HG02763 (cell line): ENCODE measurements around the gene SLC25A44.

Source experiments
- ATAC-seq: cut with Tn5 transposase; IDR thresholded peaks from one replicate; pipeline ENCODE4 v1.9.1; 2021; ENCODE audit warnings: mild to moderate bottlenecking, moderate library complexity; ENCODE audit not compliant: unreplicated experiment

SLC25A44 gene

DNA sequence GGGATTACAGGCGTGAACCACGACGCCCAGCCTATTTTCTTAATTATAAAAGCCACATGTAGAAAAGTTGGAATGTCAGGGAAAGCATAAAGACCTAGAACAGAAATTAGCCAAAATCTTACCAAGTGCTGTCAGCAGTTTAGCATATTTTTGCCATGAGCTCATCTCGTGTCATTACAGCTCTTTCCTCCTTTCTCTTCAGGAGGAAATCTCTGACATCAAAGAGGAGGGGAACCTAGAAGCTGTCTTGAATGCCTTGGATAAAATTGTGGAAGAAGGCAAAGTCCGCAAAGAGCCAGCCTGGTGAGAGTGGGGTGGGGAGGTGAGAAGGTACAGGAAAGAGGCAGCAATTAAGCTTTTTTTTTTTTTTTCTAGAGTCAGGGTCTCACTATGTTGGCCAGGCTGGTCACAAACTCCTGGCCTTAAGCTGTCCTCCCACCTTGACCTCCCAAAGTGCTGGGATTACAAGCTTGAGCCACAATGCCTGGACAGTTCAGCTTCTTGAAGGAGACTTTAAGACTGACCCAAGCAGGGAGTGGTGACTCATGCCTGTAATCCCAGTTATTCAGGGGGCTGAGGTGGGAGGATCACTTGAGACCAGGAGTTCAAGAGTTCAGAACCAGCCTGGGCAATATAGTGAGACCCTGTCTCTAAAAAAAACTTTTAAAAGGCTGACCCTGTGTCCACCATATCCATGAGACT, 39.7 kb downstream of the SLC25A44 start:
- no peak for ATAC-seq

DNA sequence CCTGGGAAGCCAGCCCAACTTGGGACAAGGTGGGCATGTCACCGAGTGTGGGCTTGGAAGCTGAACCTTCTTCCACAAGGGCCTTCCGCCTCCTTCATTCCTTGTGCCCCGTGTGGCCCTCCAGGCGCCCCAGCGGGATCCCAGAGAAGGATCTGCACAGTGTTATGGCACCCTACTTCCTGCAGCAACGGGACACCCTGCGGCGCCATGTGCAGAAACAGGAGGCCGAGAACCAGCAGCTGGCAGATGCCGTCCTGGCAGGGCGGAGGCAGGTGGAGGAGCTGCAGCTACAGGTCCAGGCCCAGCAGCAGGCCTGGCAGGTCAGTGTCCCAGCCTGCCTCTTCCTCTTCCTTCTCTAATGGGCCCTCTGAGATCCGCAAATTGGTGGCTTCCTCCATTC, 42.3 kb downstream of the SLC25A44 start:
- ATAC-seq, result no peak

GRCh38 chr1:156238248-156238647, 44.3 kb downstream of the SLC25A44 start:
- ATAC-seq, result no peak

DNA sequence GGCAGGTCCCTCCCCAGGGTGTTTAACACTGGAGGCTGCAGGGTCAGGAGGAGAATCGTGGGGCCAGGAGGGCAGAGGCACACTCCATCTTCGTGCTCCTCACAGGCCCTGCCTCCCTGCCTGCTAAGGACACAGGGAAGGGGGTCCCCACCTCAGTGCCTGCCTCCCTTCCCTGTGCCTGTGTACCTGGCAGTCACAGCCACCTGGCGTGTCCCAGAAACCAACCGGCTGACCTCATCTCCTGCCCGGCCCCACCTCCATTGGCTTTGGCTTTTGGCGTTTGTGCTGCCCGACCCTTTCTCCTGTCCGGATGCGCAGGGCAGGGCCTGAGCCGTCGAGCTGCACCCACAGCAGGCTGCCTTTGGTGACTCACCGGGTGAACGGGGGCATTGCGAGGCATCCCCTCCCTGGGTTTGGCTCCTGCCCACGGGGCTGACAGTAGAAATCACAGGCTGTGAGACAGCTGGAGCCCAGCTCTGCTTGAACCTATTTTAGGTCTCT, 47.5 kb downstream of the SLC25A44 start:
- ATAC-seq, result no peak

- ATAC-seq, result no peak
Observed at GRCh38 chr1:156241926-156242325, 48.0 kb downstream of the SLC25A44 start, which contains the start of gene BGLAP. Gene BGLAP, plus strand, starts transcription at chr1:156242184. Its CDS starts 48 bp downstream, at chr1:156242232.

GRCh38 chr1:156242738-156243137, 48.8 kb downstream of the SLC25A44 start:
- ATAC-seq, result no peak

GRCh38 chr1:156244126-156244525, 50.2 kb downstream of the SLC25A44 start:
- no peak for ATAC-seq

DNA sequence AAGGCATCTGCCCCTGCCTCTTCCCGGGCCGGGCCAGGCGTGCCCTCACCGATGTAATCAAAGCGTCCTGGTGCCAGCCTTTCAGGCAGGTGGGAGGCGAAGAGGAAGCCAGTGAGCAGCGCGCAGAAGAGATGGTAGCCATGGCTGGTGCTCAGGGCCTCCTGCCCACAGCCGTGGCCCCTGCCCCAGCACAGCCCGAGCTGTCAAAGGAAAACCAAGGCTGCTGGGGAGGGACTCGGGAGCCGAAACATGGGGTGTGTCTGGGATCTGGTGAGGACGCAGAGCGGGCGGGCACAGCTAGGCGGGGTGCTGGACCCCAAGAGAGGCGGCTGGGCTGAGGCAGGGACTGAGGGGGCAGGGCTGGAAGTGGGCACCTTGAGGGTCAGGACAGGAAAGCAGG, 50.8 kb downstream of the SLC25A44 start:
- no peak for ATAC-seq

DNA sequence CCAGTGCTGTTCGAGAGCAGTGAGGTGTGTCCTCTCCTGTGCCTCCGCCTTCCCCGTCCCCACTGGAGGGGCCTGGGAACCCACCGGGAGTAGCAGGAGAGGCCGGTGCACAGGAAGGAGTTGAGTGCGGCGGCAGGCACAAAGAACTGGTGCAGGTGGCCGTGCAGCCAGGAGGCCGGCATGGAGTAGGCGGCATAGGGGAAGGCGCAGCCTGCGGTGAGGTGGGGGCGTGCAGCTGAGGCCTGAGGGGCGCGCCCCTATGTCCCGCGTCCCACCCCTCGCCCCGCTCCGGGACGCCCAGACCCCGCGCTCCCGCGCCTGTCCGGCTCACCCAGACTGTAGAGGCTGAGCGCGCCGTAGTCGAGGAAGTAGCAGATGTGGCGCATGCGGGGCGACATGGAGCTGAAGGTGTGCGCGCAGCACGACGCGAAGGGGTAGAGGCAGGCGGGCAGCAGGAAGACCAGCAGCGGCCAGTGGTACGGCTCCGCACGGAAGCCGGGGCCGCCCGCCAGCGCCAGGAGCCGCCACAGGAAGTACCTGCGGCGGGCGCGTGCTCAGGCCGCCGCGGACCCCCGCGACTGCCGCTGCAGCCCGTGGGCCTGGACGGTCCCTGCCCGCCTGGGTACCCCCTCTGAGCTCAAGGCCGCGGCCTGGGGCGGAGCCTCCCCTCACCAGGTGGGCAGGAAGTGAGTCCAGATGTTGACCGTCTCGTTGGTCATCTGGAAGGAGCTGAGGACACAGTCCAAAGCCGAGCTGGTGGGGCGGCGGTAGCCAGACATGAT, 51.7 kb downstream of the SLC25A44 start:
- ATAC-seq, result no peak

DNA sequence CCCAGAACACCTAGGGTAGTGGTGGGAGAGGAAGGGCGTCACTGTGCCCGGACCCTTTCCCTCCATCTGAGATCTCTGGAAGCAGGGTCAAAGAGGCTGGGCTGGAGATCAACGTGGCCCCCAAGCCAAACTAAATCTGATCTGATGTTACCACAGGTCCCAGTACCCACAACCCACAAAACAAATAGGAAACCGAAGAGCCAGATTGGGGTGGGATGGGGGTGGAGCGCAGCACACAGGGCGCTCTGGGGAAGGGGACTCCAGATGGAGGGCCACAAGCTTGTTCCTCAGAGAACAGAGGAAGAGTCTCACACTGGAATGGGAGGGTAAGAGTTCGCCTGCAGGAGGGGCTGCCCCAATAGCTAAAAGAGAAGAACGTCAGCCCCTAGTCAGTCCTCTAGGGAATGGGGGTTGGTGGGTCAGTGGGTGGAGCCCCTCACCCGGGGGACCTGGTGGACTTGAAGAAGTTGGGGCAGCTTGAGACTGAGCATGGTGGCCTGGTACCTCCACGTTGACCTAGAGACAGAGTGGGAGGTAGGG, 52.4 kb downstream of the SLC25A44 start:
- no peak for ATAC-seq

DNA sequence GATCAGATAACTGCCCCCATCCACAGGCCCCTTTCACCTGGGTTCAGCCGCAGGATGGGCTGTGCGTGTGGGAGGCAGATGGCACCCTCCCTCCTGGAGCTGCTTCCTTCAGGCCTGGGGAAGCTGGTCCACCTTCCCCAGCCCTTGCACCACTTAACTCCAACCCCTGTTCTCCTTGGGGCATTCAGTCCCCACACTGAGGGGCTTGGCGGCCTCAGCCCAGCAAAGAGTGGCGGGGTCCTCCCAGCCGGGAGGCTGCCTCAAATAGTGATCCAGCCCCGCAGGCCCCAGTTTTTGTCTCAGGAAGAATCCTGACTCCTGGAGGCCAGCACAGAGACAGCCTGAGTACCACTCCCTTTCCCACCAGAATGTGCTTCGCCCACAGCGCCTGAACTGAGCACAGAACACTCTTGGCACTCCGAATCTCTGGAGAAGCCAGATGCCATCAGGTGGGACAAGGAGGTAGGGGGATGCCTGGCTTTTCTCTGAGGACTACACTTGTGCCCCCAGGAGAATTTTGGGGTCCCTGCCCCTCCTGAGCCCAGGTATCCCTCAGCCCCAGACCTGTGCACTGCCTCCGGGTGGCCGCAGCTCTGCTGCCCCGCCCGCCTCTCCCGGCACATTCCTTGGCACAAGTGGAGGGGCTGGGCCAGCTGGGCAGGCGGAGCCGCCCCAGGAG, 53.0 kb downstream of the SLC25A44 start:
- ATAC-seq, result no peak

GRCh38 chr1:156247460-156248322, 53.8 kb downstream of the SLC25A44 start, which contains the start of gene PAQR6:
Gene PAQR6, minus strand, starts transcription at chr1:156248056. Its CDS starts 1,325 bp downstream, at chr1:156246731.
- ATAC-seq, result no peak

DNA sequence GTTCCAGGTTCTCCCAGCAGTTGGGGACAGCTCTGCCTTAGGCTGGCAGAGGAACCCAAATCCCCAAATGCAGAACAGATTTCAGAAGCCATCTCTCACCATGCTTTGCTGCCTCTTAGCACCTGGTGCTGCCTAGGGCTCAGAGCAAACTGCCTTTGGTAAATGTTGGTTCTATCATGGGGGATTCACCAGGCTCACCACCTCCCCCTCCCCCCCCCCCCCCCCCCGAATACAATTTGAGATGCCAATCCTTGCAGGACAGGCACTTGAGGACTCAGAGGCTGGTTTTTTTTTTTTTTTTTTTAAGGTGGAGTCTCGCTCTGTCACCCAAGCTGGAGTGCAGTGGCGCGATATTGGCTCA, 54.4 kb downstream of the SLC25A44 start:
- no peak for ATAC-seq

DNA sequence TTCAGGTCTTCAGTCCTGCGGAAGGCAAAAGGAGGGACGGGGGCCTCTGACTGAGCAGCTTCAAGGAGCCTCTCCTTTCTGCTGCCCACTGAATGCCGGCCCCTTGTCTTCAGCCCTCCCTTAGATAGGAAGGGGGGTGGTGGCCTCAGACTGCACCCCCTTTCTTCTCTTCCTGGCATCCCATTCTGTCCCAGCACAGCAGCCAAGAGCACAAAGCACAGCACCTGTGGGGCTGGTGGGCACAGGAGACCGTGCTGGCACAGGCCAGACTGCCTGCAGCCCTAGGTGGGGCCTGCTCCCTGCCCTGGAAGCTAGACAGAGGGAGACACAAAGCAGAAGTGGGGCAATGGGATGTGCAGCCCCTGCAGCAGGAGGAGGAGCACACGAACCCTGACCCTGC, 55.7 kb downstream of the SLC25A44 start:
- ATAC-seq, result no peak

DNA sequence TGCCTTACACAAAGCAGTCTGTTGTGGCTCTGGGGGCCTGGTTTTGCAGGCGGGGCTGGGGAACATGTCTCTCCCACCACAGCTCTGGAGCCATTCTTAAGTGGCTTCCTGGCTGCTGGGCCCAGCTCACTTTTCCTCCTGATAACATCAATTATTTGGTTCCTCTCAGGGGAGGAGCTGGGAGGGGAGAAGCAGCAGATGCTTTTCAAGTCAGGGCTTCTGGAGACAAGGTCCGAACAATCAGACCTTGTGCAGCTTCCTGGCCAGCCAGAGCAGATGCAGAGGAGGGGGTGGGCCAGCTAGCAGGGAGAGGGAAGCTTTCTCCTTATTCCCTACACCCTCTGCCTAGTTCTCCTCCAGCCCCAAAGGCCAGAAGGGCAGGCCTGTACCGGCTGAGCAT, 57.6 kb downstream of the SLC25A44 start:
- ATAC-seq, result no peak

DNA sequence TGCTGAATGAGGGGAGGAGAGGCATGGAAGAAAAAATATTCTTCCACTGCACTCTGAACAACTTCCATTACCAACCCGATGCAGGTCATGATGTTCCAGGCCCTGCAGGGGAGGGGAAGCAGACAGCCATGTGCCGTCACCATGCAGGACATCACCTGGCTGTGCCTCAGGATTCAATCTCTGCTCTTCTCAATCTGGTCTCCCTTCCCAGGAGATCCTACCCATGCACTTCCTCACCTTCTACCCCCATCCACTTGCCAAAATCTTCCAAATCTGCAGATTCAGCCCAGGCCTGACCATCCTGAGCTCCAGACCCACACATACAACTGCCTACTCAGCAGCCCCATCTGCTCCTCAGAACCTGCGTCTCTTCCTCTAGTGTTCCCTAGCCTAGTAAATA, 59.7 kb downstream of the SLC25A44 start:
- no peak for ATAC-seq

DNA sequence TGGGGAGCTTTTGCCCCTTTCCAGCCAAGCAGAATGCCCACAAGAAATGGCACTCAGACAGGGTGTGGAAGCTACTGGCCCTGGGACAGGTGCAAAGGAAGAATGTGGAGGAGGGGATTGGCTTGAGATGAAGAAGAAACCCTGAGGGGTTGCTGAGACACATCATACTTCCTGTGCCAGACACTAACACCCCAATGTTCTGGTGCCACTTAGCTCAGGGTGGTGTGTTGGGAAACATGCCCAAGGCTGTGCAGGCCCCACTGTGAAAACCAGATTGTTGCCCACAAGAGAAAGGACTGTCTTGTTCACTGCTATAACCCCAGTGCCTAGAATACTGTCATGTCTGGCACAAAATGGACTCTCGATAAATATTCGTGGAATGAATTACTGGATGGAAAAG, 63.8 kb downstream of the SLC25A44 start:
- ATAC-seq, result no peak

DNA sequence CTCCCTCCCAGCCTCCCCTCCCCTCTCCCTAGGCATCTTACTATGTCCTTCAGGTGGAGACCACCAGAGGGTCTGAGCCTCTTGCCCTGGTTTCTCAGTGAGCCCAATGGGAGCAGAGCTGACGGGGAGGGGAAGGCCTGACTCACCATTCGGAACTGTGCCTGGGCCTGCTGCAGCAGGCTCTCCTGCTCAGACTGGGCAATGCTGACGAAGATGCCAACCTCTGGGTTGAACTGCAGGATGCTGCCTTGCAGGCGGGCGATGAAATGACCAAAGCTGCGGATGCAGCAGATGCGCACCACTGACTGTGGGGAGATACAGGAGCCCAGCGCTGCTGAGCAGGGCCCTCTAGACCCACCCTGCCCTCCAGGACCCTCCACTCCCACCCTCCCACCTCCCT, 65.0 kb downstream of the SLC25A44 start:
- ATAC-seq, result no peak

GRCh38 chr1:156259805-156260204, 65.9 kb downstream of the SLC25A44 start:
- no peak for ATAC-seq

- ATAC-seq, result no peak
Observed at GRCh38 chr1:156260896-156261295, 67.0 kb downstream of the SLC25A44 start.
